GM15510 (cell line): ENCODE results near the gene FABP1.

Experiments used
- POLR2A ChIP-seq: IDR thresholded peaks from 3 replicates; pipeline ENCODE4 v1.6.1; 2011; ENCODE audit warnings: borderline replicate concordance; ENCODE audit not compliant: insufficient read length; ENCODE audit errors: extremely low read depth

Gene FABP1

GRCh38 chr2:88147145-88147544, 19.3 kb upstream of the FABP1 start:
- no peak for TF ChIP-seq POLR2A

DNA sequence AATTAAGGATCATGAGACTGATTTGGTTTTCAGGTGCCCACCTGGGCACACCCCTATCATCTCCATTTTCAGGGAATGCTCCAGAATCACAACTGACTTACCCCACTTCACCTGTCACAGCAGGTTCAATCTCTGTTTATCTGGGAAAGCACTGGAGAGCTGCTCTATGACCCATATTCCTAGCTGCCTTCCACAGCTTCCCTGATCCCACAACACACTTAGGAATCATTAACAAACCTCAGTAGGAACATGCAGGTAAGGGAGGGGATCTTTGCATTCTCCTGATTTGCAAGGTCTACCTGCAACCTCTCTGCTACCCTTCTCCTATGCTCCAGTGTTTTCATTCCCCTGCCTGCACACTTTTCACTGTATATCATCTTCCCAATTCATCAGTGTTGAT, 18.7 kb upstream of the FABP1 start:
- TF ChIP-seq POLR2A = no peak

- no peak for TF ChIP-seq POLR2A
Observed at GRCh38 chr2:88144914-88145497, 17.1 kb upstream of the FABP1 start.

DNA sequence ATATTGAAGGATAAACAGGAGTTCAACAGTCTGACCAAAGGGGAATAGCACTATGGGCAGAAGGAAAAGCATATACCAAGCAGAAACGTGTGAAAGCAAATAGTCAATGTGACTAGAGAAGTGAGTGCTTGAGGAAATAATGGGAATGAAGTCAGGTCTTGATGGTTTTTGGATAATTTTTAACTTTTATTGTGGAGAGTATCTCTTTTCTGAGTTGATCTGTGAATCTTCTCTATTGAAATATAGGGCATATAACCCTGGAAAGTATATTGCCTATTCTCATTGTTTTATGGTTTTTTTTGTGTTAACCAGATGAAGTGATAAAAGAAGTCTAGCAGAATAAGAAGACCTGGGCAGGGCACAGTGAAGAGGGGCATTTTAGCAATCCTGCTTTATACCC, 16.4 kb upstream of the FABP1 start:
- TF ChIP-seq POLR2A = no peak

- TF ChIP-seq POLR2A = no peak
Observed at GRCh38 chr2:88141952-88142351, 14.1 kb upstream of the FABP1 start.

- TF ChIP-seq POLR2A = no peak
Observed at GRCh38 chr2:88139804-88140203, 11.9 kb upstream of the FABP1 start.

GRCh38 chr2:88139203-88139702, 11.4 kb upstream of the FABP1 start:
- no peak for TF ChIP-seq POLR2A

DNA sequence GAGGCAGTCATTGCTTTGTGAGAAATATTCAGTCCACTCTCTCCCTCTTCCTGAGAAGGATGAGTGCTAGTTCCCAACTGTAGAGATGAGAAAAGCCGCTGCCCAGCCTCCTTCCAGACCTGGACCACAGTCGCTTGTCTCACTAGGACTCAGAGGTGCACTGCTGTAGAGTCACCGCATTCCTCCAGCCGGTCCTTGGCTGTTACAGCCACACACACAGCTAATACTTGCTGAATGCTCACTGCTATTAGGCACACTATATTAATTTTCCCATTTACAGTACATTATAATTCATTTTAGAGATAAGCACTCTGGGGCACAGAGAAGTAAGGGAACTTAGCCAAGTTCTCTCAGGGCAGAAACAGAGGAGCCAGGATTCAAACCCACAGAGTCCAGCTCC, 10.0 kb upstream of the FABP1 start:
- TF ChIP-seq POLR2A = no peak

DNA sequence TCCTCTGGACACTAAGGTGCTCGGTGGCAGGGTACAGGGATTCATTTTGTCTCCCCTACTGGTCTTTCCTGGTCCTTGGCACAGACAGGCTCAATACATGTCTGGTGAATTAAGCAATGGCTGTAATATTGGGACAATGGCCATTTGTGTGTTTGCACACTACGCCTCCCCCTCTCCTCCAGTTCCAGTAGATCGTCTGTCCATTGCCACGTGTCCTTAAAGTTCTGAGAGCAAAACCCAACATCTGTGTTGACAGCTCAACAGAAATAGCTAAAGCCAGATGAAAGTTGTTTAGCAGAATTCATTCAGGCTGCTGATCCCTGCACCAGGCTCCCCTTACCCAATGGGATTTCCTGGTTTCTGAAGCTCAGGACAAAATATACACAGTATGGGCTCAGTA, 9.0 kb upstream of the FABP1 start:
- no peak for TF ChIP-seq POLR2A

DNA sequence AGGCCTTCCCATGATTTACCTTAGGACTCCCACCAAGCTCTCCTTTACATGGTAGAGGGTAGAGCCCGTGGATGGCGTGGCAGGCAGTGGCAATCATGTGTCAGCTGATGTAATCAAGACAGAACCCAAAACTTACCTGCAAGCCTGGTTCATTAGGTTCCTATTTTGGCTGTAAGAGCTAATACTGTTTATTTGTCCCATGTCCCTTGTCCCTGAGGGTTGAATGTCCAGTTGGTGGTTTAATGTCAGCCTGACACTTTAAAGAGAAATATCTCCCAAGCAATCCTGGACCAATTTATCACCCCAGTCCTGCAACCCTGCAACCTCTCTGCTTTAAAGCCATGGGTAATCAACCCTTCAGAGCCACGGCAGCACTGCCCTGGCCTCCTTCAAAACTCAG, 6.0 kb upstream of the FABP1 start:
- no peak for TF ChIP-seq POLR2A

DNA sequence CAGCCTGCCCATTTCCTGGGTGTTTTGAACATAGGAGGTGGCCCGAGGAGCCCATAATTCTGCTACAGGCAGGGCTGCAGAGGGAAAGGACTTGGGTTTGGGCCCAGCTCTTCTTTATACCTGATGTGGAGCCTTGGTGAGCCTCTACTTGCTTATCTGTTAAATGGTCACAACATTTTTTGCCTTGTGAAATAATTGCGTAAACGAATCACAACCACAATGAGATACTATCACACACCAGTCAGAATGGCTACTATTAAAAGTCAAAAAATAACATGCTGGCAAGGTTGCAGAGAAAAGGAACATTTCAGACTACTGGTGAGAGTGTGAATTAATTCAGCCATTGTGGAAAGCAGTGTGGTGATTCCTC, 4.1 kb upstream of the FABP1 start:
- TF ChIP-seq POLR2A = no peak

DNA sequence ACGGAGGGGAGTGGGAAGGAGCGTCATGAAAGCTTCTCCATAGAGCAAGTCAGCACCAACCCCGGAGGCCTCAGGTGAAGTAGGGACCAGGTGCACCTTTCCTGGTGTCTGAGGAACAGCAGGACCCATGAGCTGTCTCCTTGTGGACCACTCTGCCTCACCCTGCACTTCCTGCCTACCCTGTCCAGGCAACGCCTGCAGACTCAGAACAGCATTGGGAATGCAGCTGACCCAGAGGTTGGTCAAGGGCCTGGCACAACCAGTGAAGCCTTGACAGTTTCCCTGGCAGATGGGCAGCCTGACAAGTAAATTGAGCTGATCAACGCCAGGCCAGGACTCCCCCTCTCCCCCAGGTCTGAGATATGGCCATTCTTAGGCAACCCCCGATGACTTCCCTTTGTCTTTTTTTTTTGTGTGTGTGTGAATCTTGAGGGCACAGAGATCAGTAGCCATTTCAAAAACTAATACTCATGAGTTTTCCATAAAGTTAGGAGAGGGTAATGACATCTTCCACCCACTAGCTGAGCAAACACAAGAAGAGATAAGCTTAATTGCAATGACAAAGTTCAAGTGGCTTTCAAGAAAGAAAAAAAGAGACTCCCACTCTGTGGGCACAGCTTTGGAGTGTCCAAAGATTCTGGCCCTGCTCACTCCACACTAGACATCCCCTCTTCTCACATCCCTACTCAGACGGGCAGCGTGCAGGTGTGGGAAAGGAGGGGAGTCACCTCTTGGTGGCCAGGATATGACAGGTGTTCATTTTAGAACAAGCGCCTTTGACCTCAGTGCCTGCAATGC, 3.5 kb upstream of the FABP1 start:
- TF ChIP-seq POLR2A = no peak

DNA sequence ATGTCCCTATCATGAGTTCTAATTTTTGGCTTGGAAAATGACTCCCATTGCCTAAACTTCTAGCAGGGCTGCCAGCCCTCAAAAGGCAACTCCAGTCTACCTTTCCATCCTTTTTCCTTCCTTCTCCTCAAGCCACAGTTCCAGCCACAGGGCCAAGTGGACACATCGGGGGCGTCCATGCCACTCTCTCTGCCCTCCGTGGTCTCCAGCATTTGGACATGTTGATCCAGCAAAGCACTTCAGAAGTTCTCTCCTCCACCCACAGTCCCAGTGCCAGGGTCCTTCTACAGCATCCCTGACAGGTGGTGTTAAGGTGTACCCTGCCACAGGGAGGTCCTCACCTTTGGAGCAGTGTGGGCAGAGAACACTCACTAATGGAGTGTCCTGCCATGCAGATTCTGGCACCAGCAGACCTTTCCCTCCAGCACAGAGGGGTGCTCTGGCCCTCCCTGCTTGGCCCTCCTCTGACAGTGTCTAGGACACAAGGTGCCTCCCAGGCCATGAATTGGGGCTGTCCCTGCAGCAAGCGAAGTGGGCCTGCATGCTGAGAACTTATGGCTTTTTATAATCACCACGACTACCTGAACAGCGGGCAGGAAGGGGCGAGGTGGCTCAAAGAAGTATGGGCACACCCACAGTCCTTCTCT, 1.6 kb upstream of the FABP1 start:
- no peak for TF ChIP-seq POLR2A

DNA sequence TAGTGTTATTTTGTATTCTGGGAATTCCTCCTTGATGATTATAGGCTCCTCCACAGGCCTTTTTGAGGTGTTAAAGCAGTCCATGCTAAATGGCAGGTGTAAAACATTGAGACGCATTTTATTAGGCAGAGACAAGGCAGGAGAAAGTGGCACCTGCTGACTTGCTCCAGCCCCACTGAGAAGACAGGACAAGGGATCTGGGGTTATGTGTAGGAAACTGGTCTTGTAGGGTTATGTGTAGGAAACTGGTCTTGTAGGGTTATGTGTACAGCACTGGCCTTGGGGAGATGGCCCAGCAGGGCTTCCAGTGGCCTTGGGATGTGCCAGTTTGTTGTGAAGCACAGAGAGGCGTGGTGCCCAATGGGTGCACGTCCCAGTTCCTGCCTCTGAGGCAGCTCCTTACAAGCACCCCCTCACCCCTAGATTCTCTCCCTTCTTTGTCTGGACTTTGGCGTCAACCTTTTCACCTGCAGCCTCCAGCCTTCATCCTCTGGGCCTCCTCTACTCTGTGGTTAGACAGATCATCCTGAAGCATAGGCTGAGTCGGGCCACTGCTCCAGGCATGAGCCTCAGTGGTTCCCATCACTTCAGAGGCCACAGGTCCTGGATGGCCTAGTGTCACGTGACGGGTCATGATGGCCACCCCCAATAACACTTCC, 921 bp upstream of the FABP1 start:
- no peak for TF ChIP-seq POLR2A

- TF ChIP-seq POLR2A = no peak
Observed at GRCh38 chr2:88127638-88127887, 299 bp downstream of the FABP1 start.
